ENCODE measurements around the gene SLC25A13.

Gene SLC25A13

GRCh38 chr7:96238976-96239766, 82.7 kb downstream of the SLC25A13 start:
- no peak overlapping the region for H3K27ac ChIP-seq
- TF ChIP-seq ZFX (IDR thresholded peaks at IDR 0.05) (no peak), CTCF (conservative IDR thresholded peaks at IDR 0.05) (no peak)

- H3K27ac ChIP-seq: no peak overlapping the region
- TF ChIP-seq CTCF (conservative IDR thresholded peaks at IDR 0.05) (no peak), ZFX (IDR thresholded peaks at IDR 0.05) (no peak)
These were observed 83.4 kb downstream of the SLC25A13 start for GRCh38 chr7:96238474-96238873.

- TF ChIP-seq CTCF (conservative IDR thresholded peaks at IDR 0.05) (no peak), ZFX (IDR thresholded peaks at IDR 0.05) (no peak)
- H3K27ac ChIP-seq: no peak overlapping the region
These were observed 84.9 kb downstream of the SLC25A13 start for GRCh38 chr7:96237040-96237439.

- no peak for TF ChIP-seq CTCF (conservative IDR thresholded peaks at IDR 0.05)
- no peak for TF ChIP-seq ZFX (IDR thresholded peaks at IDR 0.05)
- no peak overlapping the region for H3K27ac ChIP-seq
These were observed 85.5 kb downstream of the SLC25A13 start for GRCh38 chr7:96236198-96237039.

- no peak overlapping the region for H3K27ac ChIP-seq
- TF ChIP-seq CTCF (conservative IDR thresholded peaks at IDR 0.05) (no peak), ZFX (IDR thresholded peaks at IDR 0.05) (no peak)
These were observed 86.6 kb downstream of the SLC25A13 start for GRCh38 chr7:96235281-96235680.

GRCh38 chr7:96233528-96234154, 88.3 kb downstream of the SLC25A13 start:
- no peak overlapping the region for H3K27ac ChIP-seq
- TF ChIP-seq CTCF (conservative IDR thresholded peaks at IDR 0.05): no peak
- TF ChIP-seq ZFX (IDR thresholded peaks at IDR 0.05): no peak

- H3K27ac ChIP-seq: no peak overlapping the region
- TF ChIP-seq ZFX (IDR thresholded peaks at IDR 0.05) (no peak), CTCF (conservative IDR thresholded peaks at IDR 0.05) (no peak)
These were observed 88.8 kb downstream of the SLC25A13 start for GRCh38 chr7:96233084-96233483.
